ENCODE results near the gene RPH3AL.

DNA sequence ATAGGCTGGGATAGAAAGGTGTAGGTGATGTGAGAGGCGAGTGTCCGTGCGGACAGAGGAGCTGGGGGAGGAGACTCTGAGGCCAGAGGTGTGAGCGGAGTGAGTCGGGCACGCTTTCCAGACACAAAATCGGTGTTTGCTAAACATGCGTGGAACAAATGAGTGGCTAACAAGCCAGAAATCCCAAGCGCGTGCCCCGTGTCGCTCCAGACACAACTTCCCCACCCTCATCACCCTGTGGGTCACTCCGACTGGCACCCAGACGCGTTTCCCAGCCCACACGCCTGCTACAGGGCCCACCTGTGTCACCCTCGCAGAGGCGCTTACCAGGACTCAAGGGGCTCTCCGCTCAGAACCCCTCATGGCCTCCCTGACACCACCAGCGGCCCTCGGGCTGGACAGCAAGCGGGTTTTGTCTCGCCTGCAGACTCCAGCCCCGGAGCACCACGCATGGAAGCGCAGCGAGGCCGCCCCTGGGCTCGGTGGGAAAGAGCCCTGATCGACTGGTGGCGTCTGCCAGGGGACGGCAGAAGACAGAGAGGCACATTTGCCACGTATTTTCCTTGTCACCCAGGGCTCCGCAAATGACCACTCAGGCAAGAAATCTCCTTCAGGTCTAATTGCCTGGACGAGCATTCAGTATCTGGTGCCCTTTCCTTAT is 6.0 kb upstream of the RPH3AL start:
- TF ChIP-seq, protein P1, sequence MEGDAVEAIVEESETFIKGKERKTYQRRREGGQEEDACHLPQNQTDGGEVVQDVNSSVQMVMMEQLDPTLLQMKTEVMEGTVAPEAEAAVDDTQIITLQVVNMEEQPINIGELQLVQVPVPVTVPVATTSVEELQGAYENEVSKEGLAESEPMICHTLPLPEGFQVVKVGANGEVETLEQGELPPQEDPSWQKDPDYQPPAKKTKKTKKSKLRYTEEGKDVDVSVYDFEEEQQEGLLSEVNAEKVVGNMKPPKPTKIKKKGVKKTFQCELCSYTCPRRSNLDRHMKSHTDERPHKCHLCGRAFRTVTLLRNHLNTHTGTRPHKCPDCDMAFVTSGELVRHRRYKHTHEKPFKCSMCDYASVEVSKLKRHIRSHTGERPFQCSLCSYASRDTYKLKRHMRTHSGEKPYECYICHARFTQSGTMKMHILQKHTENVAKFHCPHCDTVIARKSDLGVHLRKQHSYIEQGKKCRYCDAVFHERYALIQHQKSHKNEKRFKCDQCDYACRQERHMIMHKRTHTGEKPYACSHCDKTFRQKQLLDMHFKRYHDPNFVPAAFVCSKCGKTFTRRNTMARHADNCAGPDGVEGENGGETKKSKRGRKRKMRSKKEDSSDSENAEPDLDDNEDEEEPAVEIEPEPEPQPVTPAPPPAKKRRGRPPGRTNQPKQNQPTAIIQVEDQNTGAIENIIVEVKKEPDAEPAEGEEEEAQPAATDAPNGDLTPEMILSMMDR (IDR thresholded peaks at IDR 0.05; ENCODE audit: poor library complexity, severe bottlenecking) = no peak
- TF ChIP-seq RAD21 (conservative IDR thresholded peaks at IDR 0.05) (no peak), EZH2 (IDR thresholded peaks at IDR 0.05; ENCODE audit: borderline replicate concordance, insufficient read depth, low read length, poor library complexity, severe bottlenecking) (no peak), POLR2AphosphoS5 (IDR thresholded peaks at IDR 0.05) (no peak), EP300 (conservative IDR thresholded peaks at IDR 0.05; ENCODE audit: poor library complexity, severe bottlenecking) (no peak), TAF1 (IDR thresholded peaks at IDR 0.05; ENCODE audit: low read depth) (no peak), MXI1 (conservative IDR thresholded peaks at IDR 0.05; ENCODE audit: poor library complexity, severe bottlenecking) (no peak)

Measured in neural cell (in vitro differentiated cells).